HepG2 (cell line): ENCODE results near the gene PRR30. TPM values are rescaled to one million over a fixed set of nuclear protein-coding genes. Genes with fewer than 3 reads are reported as not detected.
A peak's percentile ranks its signal among the peaks of the same experiment; 100 is the strongest.

ENCODE experiments used
- AGO2 ChIP-seq: fragments of 200-400 bp; formaldehyde crosslinking; optimal IDR thresholded peaks from 2 replicates; pipeline ENCODE3; 2017; ENCODE audit warnings: mild to moderate bottlenecking, low read depth, low read length, moderate library complexity
- CBX2 ChIP-seq, 2 experiments: fragments of 200-600 bp in 1 of 2; sonication (generic); formaldehyde crosslinking in 1 of 2; IDR thresholded peaks; 2 replicates each; pipeline versions ENCODE4 v1.7.0 to v1.8.1; 2018 to 2022; ENCODE audit warnings: low read depth in 2 of 2, low read length in 1 of 2, mild to moderate bottlenecking in 1 of 2, missing genetic modification reagents in 1 of 2
- FOXA1 ChIP-seq, 2 experiments: fragments of 450-650 bp in 1 of 2; sonication (generic) in 1 of 2; formaldehyde crosslinking in 1 of 2; IDR thresholded peaks; 2 replicates each; pipeline versions ENCODE4 v1.4.0 to v1.6.1; 2016 to 2020; ENCODE audit warnings: missing genetic modification reagents in 1 of 2
- FOXJ3 ChIP-seq: sonication (generic); formaldehyde crosslinking; IDR thresholded peaks from 2 replicates; pipeline ENCODE4 v1.4.0; 2020; ENCODE audit warnings: missing genetic modification reagents, mild to moderate bottlenecking, borderline replicate concordance
- FOXP4 ChIP-seq: sonication (generic); formaldehyde crosslinking; IDR thresholded peaks from 2 replicates; pipeline ENCODE4 v1.4.0; 2020; ENCODE audit warnings: missing genetic modification reagents
- HHEX ChIP-seq: IDR thresholded peaks from 2 replicates; pipeline ENCODE4 v1.6.1; 2016; ENCODE audit warnings: control low read depth
- MAFF ChIP-seq: IDR thresholded peaks from 2 replicates; pipeline ENCODE4 v1.6.1; 2011; ENCODE audit warnings: low read depth, low read length, improper control_type of control experiment
- MAX ChIP-seq: IDR thresholded peaks from 2 replicates; pipeline ENCODE4 v1.6.1; 2012; ENCODE audit warnings: inconsistent platforms
- MXD3 ChIP-seq: IDR thresholded peaks from 2 replicates; pipeline ENCODE4 v1.6.1; 2016; ENCODE audit warnings: mild to moderate bottlenecking, missing biosample characterization, missing genetic modification reagents
- PHF5A ChIP-seq: IDR thresholded peaks from one replicate; pipeline ENCODE4 v1.6.1; 2018; ENCODE audit warnings: low read depth, missing genetic modification reagents; ENCODE audit not compliant: unreplicated experiment
- PPARG ChIP-seq: conservative IDR thresholded peaks from 2 replicates; pipeline ENCODE4 v1.6.1; 2016; ENCODE audit warnings: missing biosample characterization, missing genetic modification reagents
- TOPORS ChIP-seq: sonication (generic); formaldehyde crosslinking; IDR thresholded peaks from 2 replicates; pipeline ENCODE4 v1.8.0; 2023; ENCODE audit warnings: mild to moderate bottlenecking, missing genetic modification reagents
- ZBTB37 ChIP-seq: sonication (generic); formaldehyde crosslinking; IDR thresholded peaks from 2 replicates; pipeline ENCODE4 v1.4.0; 2020; ENCODE audit warnings: mild to moderate bottlenecking, missing genetic modification reagents
- ZFP1 ChIP-seq: IDR thresholded peaks from 2 replicates; pipeline ENCODE4 v1.6.1; 2016
- ZNF138 ChIP-seq: sonication (generic); formaldehyde crosslinking; IDR thresholded peaks from 2 replicates; pipeline ENCODE4 v1.5.0; 2020; ENCODE audit warnings: mild to moderate bottlenecking, low read depth, missing genetic modification reagents
- ZNF501 ChIP-seq: sonication (generic); formaldehyde crosslinking; IDR thresholded peaks from 2 replicates; pipeline ENCODE4 v1.5.1; 2020; ENCODE audit warnings: mild to moderate bottlenecking, moderate library complexity, missing genetic modification reagents
- ZNF570 ChIP-seq: sonication (generic); formaldehyde crosslinking; IDR thresholded peaks from 2 replicates; pipeline ENCODE4 v1.4.0; 2020; ENCODE audit warnings: mild to moderate bottlenecking, missing genetic modification reagents, borderline replicate concordance
- ZNF598 ChIP-seq: sonication (generic); formaldehyde crosslinking; IDR thresholded peaks from 2 replicates; pipeline ENCODE4 v1.5.1; 2020; ENCODE audit warnings: mild to moderate bottlenecking, missing genetic modification reagents, borderline replicate concordance
- ZNF780A ChIP-seq: sonication (generic); formaldehyde crosslinking; IDR thresholded peaks from 2 replicates; pipeline ENCODE4 v1.8.0; 2022; ENCODE audit warnings: mild to moderate bottlenecking, missing genetic modification reagents, moderate library complexity
- ZNF850 ChIP-seq: sonication (generic); formaldehyde crosslinking; conservative IDR thresholded peaks from 2 replicates; pipeline ENCODE4 v1.9.0; 2021; ENCODE audit warnings: mild to moderate bottlenecking, missing genetic modification reagents
- ZNF878 ChIP-seq: sonication (generic); formaldehyde crosslinking; IDR thresholded peaks from 2 replicates; pipeline ENCODE4 v1.8.1; 2023; ENCODE audit warnings: mild to moderate bottlenecking, missing genetic modification reagents, moderate library complexity
- polyA plus RNA-seq, 8 experiments: library from polyadenylated mRNA; depleted of rRNA in 3 of 8; stranded (reverse) in 7 of 8; unstranded in 1 of 8; fragments of >200 nt; fragmentation: Illumina TruSeq in 4 of 8; extraction: Trizol in 4 of 8; gene quantifications; 2 replicates each; pipeline versions ENCODE4 v1.2.1 to v1.2.3, GENCODE V29; 2011 to 2016; ENCODE audit warnings: low read depth in 4 of 8, missing spikeins in 1 of 8, mixed read lengths in 1 of 8; ENCODE audit not compliant: insufficient read depth in 1 of 8
- total RNA-seq, 5 experiments: library from RNA; depleted of rRNA; stranded (reverse); fragments of >200 nt; fragmentation: Illumina TruSeq; extraction: Trizol; gene quantifications; 2 replicates each; pipeline ENCODE4 v1.2.3, GENCODE V29; 2016; ENCODE audit warnings: low read depth in 1 of 5
- TF ChIP-seq, protein P1 (sequence below): sonication (generic); formaldehyde crosslinking; IDR thresholded peaks from 2 replicates; pipeline ENCODE4 v1.8.0; 2022; ENCODE audit warnings: missing genetic modification reagents, mild to moderate bottlenecking, moderate library complexity, borderline replicate concordance
- TF ChIP-seq, protein P2 (sequence below): sonication (generic); formaldehyde crosslinking; IDR thresholded peaks from 2 replicates; pipeline ENCODE4 v1.4.0; 2020; ENCODE audit warnings: mild to moderate bottlenecking, missing genetic modification reagents

The PRR30 gene
- total and polyA plus RNA-seq, 2 of the 13 experiments (the other 11 are each of a cell fraction or from before 2014, with no cell fraction given) = not detected

DNA sequence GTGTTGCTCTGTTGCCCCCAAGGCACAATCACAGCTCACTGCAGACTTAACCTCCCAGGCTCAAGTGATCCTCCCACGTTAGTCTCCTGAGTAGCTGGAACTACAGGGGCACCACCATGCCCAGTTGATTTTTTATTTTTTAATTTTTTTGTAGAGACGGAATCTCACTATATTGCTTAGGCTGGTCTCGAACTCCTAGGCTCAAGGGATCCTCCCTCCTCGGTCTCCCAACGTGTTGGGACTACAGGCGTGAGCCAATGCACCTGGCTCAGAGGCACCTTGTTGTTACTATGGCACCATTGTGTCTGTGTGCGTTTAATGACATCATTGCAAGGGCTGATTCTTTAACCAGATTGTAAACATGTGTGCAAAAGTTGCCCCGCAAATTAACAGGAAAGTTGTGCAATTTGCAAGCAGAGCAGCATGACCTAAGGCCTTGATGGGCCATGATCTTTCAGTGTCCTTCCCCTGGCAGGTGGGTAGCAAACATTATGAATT lies 32.2 kb upstream of the PRR30 start (continued):
- TF ChIP-seq FOXA1 (IDR thresholded peaks at IDR 0.05) (peak; percentile 82), FOXA1 (CRISPR knock-in tag; IDR thresholded peaks at IDR 0.05) (peak; percentile 95), ZNF850 (CRISPR knock-in tag) (no peak), MAFF (0 out of 2 replicates have a peak, but pooled peaks have one; percentile 16), TOPORS (no peak), HHEX (CRISPR knock-in tag) (no peak), MXD3 (CRISPR knock-in tag) (no peak), ZFP1 (CRISPR knock-in tag) (peak; percentile 74; the same call in 1 of the 2 replicates), ZNF878 (CRISPR knock-in tag) (peak; percentile 89; the same call in 1 of the 2 replicates), ZNF570 (CRISPR knock-in tag) (no peak), FOXJ3 (CRISPR knock-in tag) (peak; percentile 95), PHF5A (CRISPR knock-in tag) (peak; percentile 91), ZNF501 (CRISPR knock-in tag) (peak; percentile 67), PPARG (CRISPR knock-in tag) (peak; percentile 90), ZNF138 (CRISPR knock-in tag) (no peak), FOXP4 (CRISPR knock-in tag) (peak; percentile 99), CBX2 (IDR thresholded peaks at IDR 0.05; ENCODE audit: low read depth, low read length) (no peak), CBX2 (CRISPR knock-in tag; IDR thresholded peaks at IDR 0.05; ENCODE audit: low read depth) (no peak), ZNF780A (no peak), AGO2 (no peak), ZBTB37 (CRISPR knock-in tag) (peak; percentile 65), MAX (peak; percentile 78; the same call in 1 of the 2 replicates), ZNF598 (CRISPR knock-in tag) (no peak)
- TF ChIP-seq, protein P1, sequence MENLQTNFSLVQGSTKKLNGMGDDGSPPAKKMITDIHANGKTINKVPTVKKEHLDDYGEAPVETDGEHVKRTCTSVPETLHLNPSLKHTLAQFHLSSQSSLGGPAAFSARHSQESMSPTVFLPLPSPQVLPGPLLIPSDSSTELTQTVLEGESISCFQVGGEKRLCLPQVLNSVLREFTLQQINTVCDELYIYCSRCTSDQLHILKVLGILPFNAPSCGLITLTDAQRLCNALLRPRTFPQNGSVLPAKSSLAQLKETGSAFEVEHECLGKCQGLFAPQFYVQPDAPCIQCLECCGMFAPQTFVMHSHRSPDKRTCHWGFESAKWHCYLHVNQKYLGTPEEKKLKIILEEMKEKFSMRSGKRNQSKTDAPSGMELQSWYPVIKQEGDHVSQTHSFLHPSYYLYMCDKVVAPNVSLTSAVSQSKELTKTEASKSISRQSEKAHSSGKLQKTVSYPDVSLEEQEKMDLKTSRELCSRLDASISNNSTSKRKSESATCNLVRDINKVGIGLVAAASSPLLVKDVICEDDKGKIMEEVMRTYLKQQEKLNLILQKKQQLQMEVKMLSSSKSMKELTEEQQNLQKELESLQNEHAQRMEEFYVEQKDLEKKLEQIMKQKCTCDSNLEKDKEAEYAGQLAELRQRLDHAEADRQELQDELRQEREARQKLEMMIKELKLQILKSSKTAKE (CRISPR knock-in tag) = peak; percentile 84
- TF ChIP-seq, protein P2, sequence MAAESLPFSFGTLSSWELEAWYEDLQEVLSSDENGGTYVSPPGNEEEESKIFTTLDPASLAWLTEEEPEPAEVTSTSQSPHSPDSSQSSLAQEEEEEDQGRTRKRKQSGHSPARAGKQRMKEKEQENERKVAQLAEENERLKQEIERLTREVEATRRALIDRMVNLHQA (CRISPR knock-in tag) = no peak
